Stimulated activated CD4-positive, alpha-beta T cell treated with anti-CD3 and anti-CD28 coated beads, Interleukin-15, amount 100 ng/mL, for 48 hours (primary cell): ENCODE data around the gene SULF2.
"Not testable (repeated sequence)": the region's sequence is repeated elsewhere in the genome, so short reads cannot be mapped to it uniquely, and the experiment has no call there.

Experiments
- DNase-seq, 2 donors: peaks; one replicate each; pipeline ENCODE4 v3.0.0-alpha.2; 2020; ENCODE audit warnings: low read depth in 2 of 2

Gene SULF2

GRCh38 chr20:47804972-47805371 lies 19.7 kb upstream of the SULF2 start:
- DNase-seq, result not testable (repeated sequence)

GRCh38 chr20:47804224-47804825 lies 19.0 kb upstream of the SULF2 start:
- DNase-seq, result not testable (repeated sequence)

GRCh38 chr20:47802975-47803374 lies 17.7 kb upstream of the SULF2 start:
- no peak for DNase-seq

- DNase-seq, result no peak
Observed at GRCh38 chr20:47802226-47802920, 17.1 kb upstream of the SULF2 start.

- DNase-seq, result no peak
Observed at GRCh38 chr20:47801759-47802158, 16.5 kb upstream of the SULF2 start.

GRCh38 chr20:47801079-47801478 lies 15.8 kb upstream of the SULF2 start:
- DNase-seq, result no peak

GRCh38 chr20:47800623-47801022 lies 15.3 kb upstream of the SULF2 start:
- no peak for DNase-seq

GRCh38 chr20:47799116-47799715 lies 13.9 kb upstream of the SULF2 start:
- DNase-seq, result no peak

GRCh38 chr20:47796971-47797370 lies 11.7 kb upstream of the SULF2 start:
- no peak for DNase-seq

- no peak for DNase-seq
Observed at GRCh38 chr20:47795214-47795907, 10.1 kb upstream of the SULF2 start.

- not testable (repeated sequence) for DNase-seq
Observed at GRCh38 chr20:47794264-47794663, 9.0 kb upstream of the SULF2 start.

- no peak for DNase-seq
Observed at GRCh38 chr20:47792021-47792618, 6.8 kb upstream of the SULF2 start.

GRCh38 chr20:47791084-47791599 lies 5.9 kb upstream of the SULF2 start:
- DNase-seq, result no peak

- DNase-seq, result no peak
Observed at GRCh38 chr20:47790580-47790965, 5.3 kb upstream of the SULF2 start.

- DNase-seq, result no peak
Observed at GRCh38 chr20:47789764-47790579, 4.7 kb upstream of the SULF2 start.

GRCh38 chr20:47789081-47789763 lies 3.9 kb upstream of the SULF2 start:
- no peak for DNase-seq

- no peak for DNase-seq
Observed at GRCh38 chr20:47788741-47789080, 3.4 kb upstream of the SULF2 start.

- no peak for DNase-seq
Observed at GRCh38 chr20:47786765-47787107, 1.5 kb upstream of the SULF2 start.

GRCh38 chr20:47785854-47786764 lies 828 bp upstream of the SULF2 start:
- no peak for DNase-seq
